GM18505 (cell line): ENCODE data around the gene IDH3B.

Experiments
- ATAC-seq: cut with Tn5 transposase; IDR thresholded peaks from one replicate; pipeline ENCODE4 v1.9.1; 2021; ENCODE audit not compliant: unreplicated experiment
- POLR2A ChIP-seq: IDR thresholded peaks from 4 replicates; pipeline ENCODE4 v1.6.1; 2011; ENCODE audit warnings: borderline replicate concordance; ENCODE audit not compliant: insufficient read depth, insufficient read length; ENCODE audit errors: extremely low read depth

Gene IDH3B

GRCh38 chr20:2663887-2664719, at the start of gene IDH3B:
Gene IDH3B, minus strand, starts transcription at chr20:2664216. Its CDS starts 28 bp downstream, at chr20:2664188.
- peak; percentile 90 for ATAC-seq
- peak; percentile 94 for TF ChIP-seq POLR2A

- ATAC-seq, result no peak
- no peak for TF ChIP-seq POLR2A
Measured at GRCh38 chr20:2713285-2713684, 49.3 kb upstream of the IDH3B start.

- no peak for TF ChIP-seq POLR2A
- ATAC-seq, result no peak
Measured at GRCh38 chr20:2709205-2709981, 45.4 kb upstream of the IDH3B start.

- no peak for ATAC-seq
- TF ChIP-seq POLR2A, result no peak
Measured at GRCh38 chr20:2708665-2709064, 44.6 kb upstream of the IDH3B start.

GRCh38 chr20:2708073-2708415, 44.0 kb upstream of the IDH3B start:
- TF ChIP-seq POLR2A, result no peak
- ATAC-seq, result no peak

- no peak for TF ChIP-seq POLR2A
- no peak for ATAC-seq
Measured at GRCh38 chr20:2707353-2708072, 43.5 kb upstream of the IDH3B start.

- ATAC-seq, result no peak
- TF ChIP-seq POLR2A, result no peak
Measured at GRCh38 chr20:2706688-2707352, 42.8 kb upstream of the IDH3B start.

GRCh38 chr20:2705931-2706645, 42.1 kb upstream of the IDH3B start:
- no peak for ATAC-seq
- TF ChIP-seq POLR2A, result no peak

- TF ChIP-seq POLR2A, result no peak
- no peak for ATAC-seq
Measured at GRCh38 chr20:2703716-2704475, 39.9 kb upstream of the IDH3B start.

- no peak for ATAC-seq
- no peak for TF ChIP-seq POLR2A
Measured at GRCh38 chr20:2701671-2702081, 37.7 kb upstream of the IDH3B start.

- ATAC-seq, result no peak
- no peak for TF ChIP-seq POLR2A
Measured at GRCh38 chr20:2700913-2701620, 37.1 kb upstream of the IDH3B start.
